GM12874 (cell line): ENCODE results near the gene TRDN.

Experiments
- CTCF ChIP-seq: IDR thresholded peaks from 2 replicates; pipeline ENCODE4 v1.5.1; 2011; ENCODE audit warnings: low read depth, mild to moderate bottlenecking, control low read depth, low read length, moderate library complexity; ENCODE audit not compliant: insufficient read depth

Gene TRDN

DNA sequence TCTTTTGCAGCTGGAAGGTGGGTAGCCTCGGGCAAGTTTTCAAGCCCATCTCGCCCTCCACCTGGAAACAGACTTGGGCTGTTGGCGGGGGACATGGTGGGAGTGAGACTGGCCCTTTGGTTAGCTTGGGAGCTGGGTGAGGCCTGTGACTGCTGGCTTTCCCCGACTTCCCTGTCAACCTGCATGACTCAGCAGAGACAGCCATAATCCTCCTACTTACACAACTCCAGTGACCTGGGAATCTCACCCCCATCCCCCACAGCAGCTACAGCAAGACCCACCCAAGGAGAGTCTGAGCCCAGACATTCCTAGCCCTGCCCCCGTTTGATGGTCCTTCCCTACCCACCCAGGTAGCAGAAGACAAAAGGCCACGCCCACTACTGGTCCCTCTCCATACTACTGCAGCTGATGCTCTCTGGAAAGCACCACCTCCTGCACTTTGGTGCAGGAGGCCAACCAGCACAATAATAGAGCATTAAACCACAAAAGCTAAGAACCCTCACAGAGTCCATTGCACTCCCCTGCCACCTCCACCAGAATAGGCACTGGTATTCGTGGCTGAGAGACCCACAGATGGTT lies 188.4 kb downstream of the TRDN start:
- no peak for TF ChIP-seq CTCF

GRCh38 chr6:123447315-123447937 lies 189.3 kb downstream of the TRDN start:
- TF ChIP-seq CTCF, result no peak

DNA sequence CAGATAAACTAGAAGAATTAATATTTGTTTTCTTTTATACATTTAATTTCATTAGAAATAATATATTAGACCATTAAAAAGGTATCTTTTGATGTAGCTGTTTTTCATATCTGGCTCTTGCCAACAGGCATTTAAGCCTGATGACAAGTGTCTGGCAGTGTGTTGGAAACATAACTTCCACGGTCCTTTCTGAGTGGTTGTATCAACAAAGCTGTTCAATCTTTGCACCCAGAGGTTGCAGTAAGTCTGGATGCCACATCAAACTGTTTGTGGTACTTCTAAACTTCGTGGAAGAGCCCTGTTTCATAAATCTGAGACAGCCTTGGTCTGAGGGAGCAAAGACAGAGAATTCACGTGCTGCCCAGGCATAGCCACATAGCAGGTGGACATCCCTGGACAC lies 197.4 kb downstream of the TRDN start:
- TF ChIP-seq CTCF, result no peak

DNA sequence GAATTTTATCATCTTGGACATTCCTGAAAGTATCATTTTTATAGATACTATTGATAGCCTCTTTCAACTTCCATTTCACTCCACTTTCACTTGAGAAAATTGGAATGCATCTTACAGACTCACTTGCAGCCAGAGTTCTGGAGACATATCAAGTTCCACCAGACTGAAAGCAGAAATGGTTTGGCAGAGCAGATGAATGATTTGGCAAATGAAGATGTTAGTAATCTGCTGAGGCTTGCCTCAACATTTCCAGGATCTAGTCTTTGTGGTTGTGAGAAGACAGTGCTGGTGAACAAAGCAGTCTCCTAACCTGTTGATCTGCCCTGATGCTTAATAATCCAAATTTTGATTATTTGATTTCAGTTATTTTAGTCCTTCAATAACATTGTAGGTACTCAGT lies 202.6 kb downstream of the TRDN start:
- TF ChIP-seq CTCF, result no peak

- TF ChIP-seq CTCF, result no peak
These were observed 205.8 kb downstream of the TRDN start for GRCh38 chr6:123430970-123431369.

DNA sequence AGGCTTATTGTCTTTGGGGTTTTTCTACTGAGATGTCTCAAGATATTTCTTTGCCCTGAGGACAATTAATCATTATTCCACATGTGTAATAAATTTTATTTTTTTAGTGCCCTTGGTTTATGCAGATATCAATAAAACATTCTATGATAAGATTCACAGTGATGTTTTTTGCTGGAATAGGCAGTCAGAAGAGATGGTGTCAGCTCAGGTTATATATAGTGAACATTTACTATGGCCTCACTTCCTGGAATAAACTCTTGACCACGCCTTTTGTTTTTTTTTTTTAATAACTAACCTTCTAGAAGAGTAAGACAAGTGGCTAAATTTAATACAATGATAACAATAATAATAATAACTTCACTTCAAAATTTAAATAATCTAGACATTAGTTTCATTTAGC lies 209.7 kb downstream of the TRDN start:
- no peak for TF ChIP-seq CTCF

GRCh38 chr6:123423130-123423529 lies 213.6 kb downstream of the TRDN start:
- TF ChIP-seq CTCF, result no peak
